Measurements from ENCODE around the gene MRPS12. TPM values are rescaled to one million over a fixed set of nuclear protein-coding genes. Genes with fewer than 3 reads are reported as not detected.

The MRPS12 gene
- total and polyA plus RNA-seq, 2 of the 13 experiments (the other 11 are each of a cell fraction or from before 2014, with no cell fraction given) = 27.5 to 54.8 TPM

DNA sequence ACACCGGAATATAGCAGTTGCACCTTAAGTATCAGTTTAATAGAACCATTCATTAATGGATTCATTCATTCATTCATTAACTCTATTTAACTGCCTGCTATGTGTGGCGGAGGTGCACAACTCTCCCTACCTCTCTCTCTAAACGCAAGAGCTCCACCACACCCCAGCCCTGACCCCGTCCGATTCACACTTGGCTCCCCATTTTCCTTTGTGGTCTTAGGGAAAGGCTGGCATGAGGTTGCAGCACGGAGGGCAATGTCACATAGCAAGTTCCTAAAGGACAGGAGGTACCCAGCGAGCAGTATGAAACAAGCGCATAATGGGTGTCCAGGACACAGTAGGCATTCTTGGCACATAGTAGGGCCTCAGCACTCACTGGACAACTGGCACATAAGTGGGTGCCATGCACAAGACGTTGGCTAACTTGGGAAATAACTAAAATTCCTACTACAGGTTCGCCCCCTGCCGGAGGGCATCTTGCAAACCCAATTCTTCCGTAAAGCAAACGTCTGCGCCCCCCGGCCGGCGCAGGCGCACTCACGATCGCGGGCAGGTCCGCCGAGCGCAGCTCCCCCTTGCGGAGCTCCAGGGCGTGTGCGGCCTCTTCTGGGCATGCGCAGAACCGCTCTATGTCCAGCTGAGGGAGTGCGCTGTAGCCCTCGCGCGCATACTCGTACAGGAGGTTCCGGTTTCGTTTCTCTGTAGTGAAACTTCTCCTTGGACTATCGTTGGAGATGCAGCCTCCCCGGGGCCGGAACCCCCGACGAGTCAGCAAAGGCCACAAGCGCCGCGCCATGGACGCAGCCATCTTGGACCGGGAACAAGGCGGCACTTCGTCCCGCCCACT lies 592 bp upstream of the MRPS12 start, which contains the start of gene SARS2 (continued):
- no peak for TF ChIP-seq HMG20B (CRISPR knock-in tag; conservative IDR thresholded peaks at IDR 0.05)
- TF ChIP-seq ELF3 (CRISPR knock-in tag; IDR thresholded peaks at IDR 0.05) = peak; percentile 67
- peak; percentile 74 for TF ChIP-seq DMAP1 (CRISPR knock-in tag; IDR thresholded peaks at IDR 0.05)
- no peak for TF ChIP-seq GTF2F1 (IDR thresholded peaks at IDR 0.05; ENCODE audit: low read length)
- TF ChIP-seq, protein P1, sequence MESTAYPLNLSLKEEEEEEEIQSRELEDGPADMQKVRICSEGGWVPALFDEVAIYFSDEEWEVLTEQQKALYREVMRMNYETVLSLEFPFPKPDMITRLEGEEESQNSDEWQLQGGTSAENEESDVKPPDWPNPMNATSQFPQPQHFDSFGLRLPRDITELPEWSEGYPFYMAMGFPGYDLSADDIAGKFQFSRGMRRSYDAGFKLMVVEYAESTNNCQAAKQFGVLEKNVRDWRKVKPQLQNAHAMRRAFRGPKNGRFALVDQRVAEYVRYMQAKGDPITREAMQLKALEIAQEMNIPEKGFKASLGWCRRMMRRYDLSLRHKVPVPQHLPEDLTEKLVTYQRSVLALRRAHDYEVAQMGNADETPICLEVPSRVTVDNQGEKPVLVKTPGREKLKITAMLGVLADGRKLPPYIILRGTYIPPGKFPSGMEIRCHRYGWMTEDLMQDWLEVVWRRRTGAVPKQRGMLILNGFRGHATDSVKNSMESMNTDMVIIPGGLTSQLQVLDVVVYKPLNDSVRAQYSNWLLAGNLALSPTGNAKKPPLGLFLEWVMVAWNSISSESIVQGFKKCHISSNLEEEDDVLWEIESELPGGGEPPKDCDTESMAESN (CRISPR knock-in tag; conservative IDR thresholded peaks at IDR 0.05) = peak; percentile 75
- TF ChIP-seq HMG20A (CRISPR knock-in tag; IDR thresholded peaks at IDR 0.05; ENCODE audit: borderline replicate concordance) = no peak
- no peak for TF ChIP-seq NR2F6 (IDR thresholded peaks at IDR 0.05)
- no peak for TF ChIP-seq NR2F6 (CRISPR knock-in tag; IDR thresholded peaks at IDR 0.05)
- TF ChIP-seq NFYC (CRISPR knock-in tag; IDR thresholded peaks at IDR 0.05) = no peak
- peak; percentile 27; the same call in 1 of the 2 replicates for TF ChIP-seq KLF6 (CRISPR knock-in tag; IDR thresholded peaks at IDR 0.05)
- TF ChIP-seq POGZ (CRISPR knock-in tag; IDR thresholded peaks at IDR 0.05) = peak; percentile 49; the same call in 1 of the 2 replicates
- TF ChIP-seq MIER3 (CRISPR knock-in tag; IDR thresholded peaks at IDR 0.05; ENCODE audit: borderline replicate concordance) = 0 out of 2 replicates have a peak, but pooled peaks have one; percentile 48
- TF ChIP-seq ZNF331 (CRISPR knock-in tag; IDR thresholded peaks at IDR 0.05) = peak; percentile 13; the same call in 1 of the 2 replicates
- peak; percentile 67; the same call in 1 of the 2 replicates for TF ChIP-seq MYNN (CRISPR knock-in tag; IDR thresholded peaks at IDR 0.05; ENCODE audit: low read depth)
- peak; percentile 81; the same call in 1 of the 2 replicates for TF ChIP-seq ETV6 (CRISPR knock-in tag; conservative IDR thresholded peaks at IDR 0.05)
- TF ChIP-seq ZNF572 (CRISPR knock-in tag; IDR thresholded peaks at IDR 0.05) = peak; percentile 51; the same call in 1 of the 2 replicates
- TF ChIP-seq ZNF7 (CRISPR knock-in tag; IDR thresholded peaks at IDR 0.05) = no peak
- TF ChIP-seq, protein P2, sequence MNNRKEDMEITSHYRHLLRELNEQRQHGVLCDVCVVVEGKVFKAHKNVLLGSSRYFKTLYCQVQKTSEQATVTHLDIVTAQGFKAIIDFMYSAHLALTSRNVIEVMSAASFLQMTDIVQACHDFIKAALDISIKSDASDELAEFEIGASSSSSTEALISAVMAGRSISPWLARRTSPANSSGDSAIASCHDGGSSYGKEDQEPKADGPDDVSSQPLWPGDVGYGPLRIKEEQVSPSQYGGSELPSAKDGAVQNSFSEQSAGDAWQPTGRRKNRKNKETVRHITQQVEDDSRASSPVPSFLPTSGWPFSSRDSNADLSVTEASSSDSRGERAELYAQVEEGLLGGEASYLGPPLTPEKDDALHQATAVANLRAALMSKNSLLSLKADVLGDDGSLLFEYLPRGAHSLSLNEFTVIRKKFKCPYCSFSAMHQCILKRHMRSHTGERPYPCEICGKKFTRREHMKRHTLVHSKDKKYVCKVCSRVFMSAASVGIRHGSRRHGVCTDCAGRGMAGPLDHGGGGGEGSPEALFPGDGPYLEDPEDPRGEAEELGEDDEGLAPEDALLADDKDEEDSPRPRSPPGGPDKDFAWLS (CRISPR knock-in tag; IDR thresholded peaks at IDR 0.05; ENCODE audit: borderline replicate concordance) = no peak
- TF ChIP-seq, protein P3, sequence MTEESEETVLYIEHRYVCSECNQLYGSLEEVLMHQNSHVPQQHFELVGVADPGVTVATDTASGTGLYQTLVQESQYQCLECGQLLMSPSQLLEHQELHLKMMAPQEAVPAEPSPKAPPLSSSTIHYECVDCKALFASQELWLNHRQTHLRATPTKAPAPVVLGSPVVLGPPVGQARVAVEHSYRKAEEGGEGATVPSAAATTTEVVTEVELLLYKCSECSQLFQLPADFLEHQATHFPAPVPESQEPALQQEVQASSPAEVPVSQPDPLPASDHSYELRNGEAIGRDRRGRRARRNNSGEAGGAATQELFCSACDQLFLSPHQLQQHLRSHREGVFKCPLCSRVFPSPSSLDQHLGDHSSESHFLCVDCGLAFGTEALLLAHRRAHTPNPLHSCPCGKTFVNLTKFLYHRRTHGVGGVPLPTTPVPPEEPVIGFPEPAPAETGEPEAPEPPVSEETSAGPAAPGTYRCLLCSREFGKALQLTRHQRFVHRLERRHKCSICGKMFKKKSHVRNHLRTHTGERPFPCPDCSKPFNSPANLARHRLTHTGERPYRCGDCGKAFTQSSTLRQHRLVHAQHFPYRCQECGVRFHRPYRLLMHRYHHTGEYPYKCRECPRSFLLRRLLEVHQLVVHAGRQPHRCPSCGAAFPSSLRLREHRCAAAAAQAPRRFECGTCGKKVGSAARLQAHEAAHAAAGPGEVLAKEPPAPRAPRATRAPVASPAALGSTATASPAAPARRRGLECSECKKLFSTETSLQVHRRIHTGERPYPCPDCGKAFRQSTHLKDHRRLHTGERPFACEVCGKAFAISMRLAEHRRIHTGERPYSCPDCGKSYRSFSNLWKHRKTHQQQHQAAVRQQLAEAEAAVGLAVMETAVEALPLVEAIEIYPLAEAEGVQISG (CRISPR knock-in tag; IDR thresholded peaks at IDR 0.05) = peak; percentile 83
- no peak for TF ChIP-seq ZNF709 (CRISPR knock-in tag; IDR thresholded peaks at IDR 0.05)
